Karpas-422 (cell line): ENCODE measurements around the gene FGF1. TPM values are rescaled to one million over a fixed set of nuclear protein-coding genes. Genes with fewer than 3 reads are reported as not detected.

ENCODE experiments used
- DNase-seq: peaks from one replicate; pipeline ENCODE4 v3.0.0-alpha.2; 2015
- H2AFZ ChIP-seq: fragments of 200-600 bp; sonication (generic); 2 replicates; pipeline ENCODE4 v1.6.1; 2014; ENCODE audit warnings: antibody characterized with exemption, low read length, mixed read lengths
- H3K27ac ChIP-seq: fragments of 200-600 bp; sonication (generic); 2 replicates; pipeline ENCODE4 v1.5.1; 2014; ENCODE audit warnings: mild to moderate bottlenecking, low read length, moderate library complexity
- H3K27me3 ChIP-seq: fragments of 200-600 bp; sonication (generic); 2 replicates; pipeline ENCODE4 v1.6.1; 2014; ENCODE audit warnings: low read length, mixed read lengths
- H3K36me3 ChIP-seq: fragments of 200-600 bp; sonication (generic); 2 replicates; pipeline ENCODE4 v1.6.1; 2014; ENCODE audit warnings: low read length, mixed read lengths; ENCODE audit not compliant: insufficient read depth
- H3K4me1 ChIP-seq: fragments of 200-600 bp; sonication (generic); 2 replicates; pipeline ENCODE4 v1.6.1; 2014; ENCODE audit warnings: mild to moderate bottlenecking, low read length, mixed read lengths
- H3K4me2 ChIP-seq: fragments of 200-600 bp; sonication (generic); 2 replicates; pipeline ENCODE4 v1.6.1; 2014; ENCODE audit warnings: low read length, low read depth, mild to moderate bottlenecking; ENCODE audit not compliant: poor library complexity, severe bottlenecking
- H3K4me3 ChIP-seq: fragments of 200-600 bp; sonication (generic); 2 replicates; pipeline ENCODE4 v1.5.1; 2014; ENCODE audit warnings: mild to moderate bottlenecking, antibody characterized with exemption, low read length, mixed read lengths
- H3K79me2 ChIP-seq: fragments of 200-600 bp; sonication (generic); 2 replicates; pipeline ENCODE4 v1.6.1; 2014; ENCODE audit warnings: mild to moderate bottlenecking, low read length, mixed read lengths
- H3K9ac ChIP-seq: fragments of 200-600 bp; sonication (generic); 2 replicates; pipeline ENCODE4 v1.6.0; 2014; ENCODE audit warnings: low read length
- H3K9me2 ChIP-seq: fragments of 200-600 bp; sonication (generic), shearing (Covaris generic); replicated peaks from 2 replicates; pipeline ENCODE4 v1.6.0; 2014; ENCODE audit warnings: mild to moderate bottlenecking, low read length, moderate library complexity; ENCODE audit not compliant: insufficient read depth
- H3K9me3 ChIP-seq: fragments of 300-700, 200-600 bp; sonication (generic); 2 replicates; pipeline ENCODE4 v1.6.1; 2014; ENCODE audit warnings: low read length, mixed read lengths
- H4K20me1 ChIP-seq: fragments of 200-600 bp; sonication (generic); 2 replicates; pipeline ENCODE4 v1.6.1; 2014; ENCODE audit warnings: mild to moderate bottlenecking, antibody characterized with exemption, low read length, low read depth; ENCODE audit not compliant: insufficient read depth
- total RNA-seq: library from RNA; depleted of rRNA; stranded (reverse); fragments of >200 nt; shearing (Covaris generic); gene quantifications from 2 replicates; pipeline ENCODE4 v1.2.3, GENCODE V29; 2014; ENCODE audit warnings: low replicate concordance

The FGF1 gene
- total RNA-seq, 1 experiment from 2014 or later: not detected

DNA sequence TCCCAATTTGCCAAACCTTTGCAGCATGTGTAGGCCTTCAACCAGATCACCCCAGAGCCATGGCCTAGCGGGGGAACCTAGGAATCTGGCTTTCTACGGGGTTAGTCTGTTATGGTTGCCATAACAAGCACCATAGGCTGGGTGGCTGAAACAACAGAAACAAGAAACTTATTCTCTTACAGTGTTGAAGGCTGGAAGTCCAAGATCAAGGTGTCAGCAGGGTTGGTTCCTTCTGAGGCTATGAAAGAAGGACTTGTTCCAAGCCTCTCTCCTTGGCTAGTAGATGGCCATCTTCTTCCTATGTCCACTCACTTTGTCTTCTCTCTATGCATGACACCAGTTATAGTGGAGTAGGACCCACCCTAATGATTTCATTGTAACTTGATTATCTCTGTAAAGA is 6.1 kb downstream of the FGF1 start:
- no peak overlapping the region for H2AFZ ChIP-seq
- H3K9ac ChIP-seq: no peak overlapping the region
- no peaks in the 10 kb centered on the region for H3K36me3 ChIP-seq
- no peaks in the 10 kb centered on the region for H3K79me2 ChIP-seq
- H3K4me3 ChIP-seq: no peak overlapping the region
- H3K4me1 ChIP-seq: no peaks in the 10 kb centered on the region
- DNase-seq: no peak
- H4K20me1 ChIP-seq: no peaks in the 10 kb centered on the region
- H3K9me3 ChIP-seq: no peaks in the 10 kb centered on the region
- H3K4me2 ChIP-seq: no peak overlapping the region
- H3K27ac ChIP-seq: no peak overlapping the region
- H3K9me2 ChIP-seq: no peaks in the 10 kb centered on the region
- no peaks in the 10 kb centered on the region for H3K27me3 ChIP-seq

DNA sequence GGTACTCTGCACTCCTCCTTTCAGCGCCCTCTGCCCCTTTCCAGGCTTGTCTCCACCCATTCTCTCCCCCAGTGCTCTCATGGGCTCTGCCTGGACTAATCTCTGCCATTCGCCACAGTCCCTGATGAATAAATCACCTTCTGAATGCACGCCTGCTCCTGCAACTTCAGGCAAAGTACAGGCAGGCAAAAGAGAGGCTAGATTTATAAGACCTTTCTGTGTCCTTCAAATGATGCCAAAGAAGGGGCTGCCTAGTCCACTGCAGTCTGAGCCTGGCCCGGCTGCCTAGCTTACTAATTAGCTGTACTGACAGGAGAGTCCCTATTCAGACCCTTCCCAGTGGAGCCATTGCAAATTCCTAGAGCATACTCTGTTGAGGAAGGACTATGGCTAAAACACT is 7.4 kb downstream of the FGF1 start:
- H2AFZ ChIP-seq: no peak overlapping the region
- no peaks in the 10 kb centered on the region for H3K9me2 ChIP-seq
- no peaks in the 10 kb centered on the region for H4K20me1 ChIP-seq
- H3K27me3 ChIP-seq: no peaks in the 10 kb centered on the region
- no peak overlapping the region for H3K4me2 ChIP-seq
- H3K36me3 ChIP-seq: no peaks in the 10 kb centered on the region
- no peak overlapping the region for H3K4me3 ChIP-seq
- H3K9ac ChIP-seq: no peak overlapping the region
- no peak overlapping the region for H3K27ac ChIP-seq
- no peaks in the 10 kb centered on the region for H3K9me3 ChIP-seq
- no peak for DNase-seq
- no peaks in the 10 kb centered on the region for H3K79me2 ChIP-seq
- H3K4me1 ChIP-seq: no peaks in the 10 kb centered on the region

DNA sequence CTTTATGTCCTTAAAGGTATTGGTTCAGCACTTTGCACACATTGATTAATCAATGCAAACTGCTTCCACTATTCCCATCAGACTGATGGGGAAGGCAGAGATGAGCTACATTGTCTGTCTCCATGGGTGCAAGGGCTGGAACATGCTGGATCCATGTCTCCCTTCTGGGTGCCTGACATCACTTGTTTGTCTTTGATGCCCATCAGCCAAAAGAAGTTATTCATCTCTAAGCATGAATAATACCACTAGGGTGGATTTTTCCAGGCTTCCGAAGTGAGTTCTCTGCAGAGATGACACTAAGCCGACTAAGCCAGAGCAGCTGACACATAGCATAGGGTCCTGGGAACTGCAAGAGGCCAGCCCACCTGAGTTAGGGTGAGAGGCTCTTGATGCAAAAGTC is 8.7 kb downstream of the FGF1 start:
- H3K9me3 ChIP-seq: no peaks in the 10 kb centered on the region
- no peaks in the 10 kb centered on the region for H3K79me2 ChIP-seq
- no peaks in the 10 kb centered on the region for H3K9me2 ChIP-seq
- no peaks in the 10 kb centered on the region for H3K36me3 ChIP-seq
- H3K4me2 ChIP-seq: no peak overlapping the region
- no peak overlapping the region for H3K9ac ChIP-seq
- H3K4me3 ChIP-seq: no peak overlapping the region
- no peak overlapping the region for H3K27ac ChIP-seq
- DNase-seq: no peak
- no peaks in the 10 kb centered on the region for H4K20me1 ChIP-seq
- H3K27me3 ChIP-seq: no peaks in the 10 kb centered on the region
- no peak overlapping the region for H2AFZ ChIP-seq
- no peaks in the 10 kb centered on the region for H3K4me1 ChIP-seq

DNA sequence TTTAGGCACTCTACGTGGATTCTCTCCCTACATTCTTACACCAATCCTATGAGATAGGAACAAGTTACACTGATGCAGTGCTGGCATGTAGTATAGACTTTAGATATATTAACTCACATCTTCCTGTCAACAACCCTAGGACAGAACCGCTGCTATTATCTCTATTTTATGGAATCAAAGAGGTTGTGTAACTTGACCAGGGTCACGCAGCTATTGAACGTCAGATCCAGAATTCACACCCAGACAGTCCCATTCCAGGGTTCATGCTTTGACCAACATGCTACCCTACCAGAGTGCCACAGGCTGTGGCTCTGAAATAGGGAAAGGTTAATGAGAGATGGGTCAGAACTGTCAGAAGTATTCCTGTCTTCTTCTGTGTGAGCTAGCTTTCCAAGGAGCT is 9.6 kb downstream of the FGF1 start:
- H3K4me2 ChIP-seq: no peak overlapping the region
- H3K36me3 ChIP-seq: no peaks in the 10 kb centered on the region
- H3K27ac ChIP-seq: no peak overlapping the region
- 0 out of 2 replicates have a peak, but pooled peaks cover 2% of the 10 kb centered on the region for H3K27me3 ChIP-seq
- no peak overlapping the region for H2AFZ ChIP-seq
- no peaks in the 10 kb centered on the region for H3K4me1 ChIP-seq
- DNase-seq: no peak
- no peaks in the 10 kb centered on the region for H4K20me1 ChIP-seq
- H3K4me3 ChIP-seq: no peak overlapping the region
- no peaks in the 10 kb centered on the region for H3K9me2 ChIP-seq
- H3K79me2 ChIP-seq: no peaks in the 10 kb centered on the region
- no peaks in the 10 kb centered on the region for H3K9me3 ChIP-seq
- no peak overlapping the region for H3K9ac ChIP-seq

DNA sequence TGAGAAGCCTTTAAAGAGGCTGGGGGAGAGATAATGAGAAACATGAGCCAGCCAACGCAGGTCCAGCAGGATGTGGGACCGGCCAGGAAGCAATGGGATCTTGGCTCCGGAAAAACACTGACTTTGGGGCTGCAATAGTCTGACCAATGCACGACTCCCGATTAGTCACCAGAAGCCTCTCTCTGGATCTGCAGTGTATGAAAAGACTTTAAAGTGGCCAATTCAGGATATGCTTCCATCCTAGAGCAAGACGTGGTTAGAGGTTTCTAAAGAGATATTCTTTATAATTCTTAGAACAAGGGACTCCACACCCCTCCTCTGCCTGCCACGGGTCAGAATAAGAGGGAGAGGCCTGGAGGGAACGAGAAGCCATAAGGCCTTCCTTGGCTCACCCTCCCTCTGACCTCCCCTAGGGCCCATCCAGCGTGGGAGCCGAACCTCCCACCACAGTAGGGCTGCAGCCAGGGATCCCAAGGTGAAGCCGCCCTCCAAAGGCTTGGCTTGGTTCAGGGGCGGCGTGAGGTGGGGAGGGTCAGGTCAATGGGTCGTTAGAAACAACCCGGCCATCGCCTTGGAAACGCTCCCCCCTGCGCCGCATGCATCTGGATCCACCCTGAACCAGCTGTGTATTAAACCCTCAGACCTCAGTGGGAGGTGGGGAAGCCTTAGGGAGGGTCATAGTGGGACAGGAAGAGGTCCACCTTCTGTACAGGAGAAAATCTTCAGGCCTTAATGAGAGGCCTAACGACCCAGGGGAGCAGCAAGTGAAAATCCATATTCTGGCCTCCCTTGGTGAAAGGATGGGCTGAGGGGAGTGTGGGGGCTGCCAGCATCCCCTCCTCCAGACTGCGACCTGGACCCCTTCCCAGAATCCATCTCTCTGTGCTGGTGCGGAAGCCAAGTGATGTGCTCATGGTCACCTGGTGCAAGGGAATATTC is 11.1 kb downstream of the FGF1 start:
- Histone ChIP-seq H3K9me3 (no peaks in the 10 kb centered on the region), H3K36me3 (no peaks in the 10 kb centered on the region), H3K27me3 (0 out of 2 replicates have a peak, but pooled peaks cover 2% of the 10 kb centered on the region), H3K4me1 (no peaks in the 10 kb centered on the region), H3K4me2 (no peak overlapping the region), H3K79me2 (no peaks in the 10 kb centered on the region), H3K4me3 (no peak overlapping the region), H4K20me1 (no peaks in the 10 kb centered on the region), H3K9me2 (no peaks in the 10 kb centered on the region), H3K27ac (no peak overlapping the region), H3K9ac (no peak overlapping the region), H2AFZ (no peak overlapping the region)
- DNase-seq: no peak

DNA sequence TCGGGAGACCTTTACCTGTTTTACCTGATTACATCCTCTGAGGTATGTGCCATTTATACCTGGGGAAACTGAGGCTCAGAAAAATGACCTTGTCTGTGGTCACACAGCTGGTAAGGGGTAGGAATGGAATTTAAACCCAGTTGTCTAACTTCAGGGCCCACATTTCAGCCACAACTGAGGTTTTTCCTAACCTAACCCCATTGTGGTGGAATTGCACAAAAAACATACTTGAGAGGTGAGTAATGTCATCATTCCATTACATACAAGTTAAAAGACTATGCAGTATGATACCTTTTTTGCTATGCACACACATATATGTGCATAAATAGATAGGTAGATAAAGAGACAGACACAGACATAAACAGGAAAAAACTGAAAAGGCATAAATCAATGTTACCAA is 14.1 kb downstream of the FGF1 start:
- Histone ChIP-seq H3K9me3 (no peaks in the 10 kb centered on the region), H3K27me3 (0 out of 2 replicates have a peak, but pooled peaks cover 2% of the 10 kb centered on the region), H3K9me2 (no peaks in the 10 kb centered on the region), H3K36me3 (no peaks in the 10 kb centered on the region), H3K9ac (no peak overlapping the region), H3K4me3 (no peak overlapping the region), H2AFZ (no peak overlapping the region), H3K4me1 (no peaks in the 10 kb centered on the region), H3K4me2 (no peak overlapping the region), H4K20me1 (no peaks in the 10 kb centered on the region), H3K27ac (no peak overlapping the region), H3K79me2 (no peaks in the 10 kb centered on the region)
- DNase-seq: no peak

DNA sequence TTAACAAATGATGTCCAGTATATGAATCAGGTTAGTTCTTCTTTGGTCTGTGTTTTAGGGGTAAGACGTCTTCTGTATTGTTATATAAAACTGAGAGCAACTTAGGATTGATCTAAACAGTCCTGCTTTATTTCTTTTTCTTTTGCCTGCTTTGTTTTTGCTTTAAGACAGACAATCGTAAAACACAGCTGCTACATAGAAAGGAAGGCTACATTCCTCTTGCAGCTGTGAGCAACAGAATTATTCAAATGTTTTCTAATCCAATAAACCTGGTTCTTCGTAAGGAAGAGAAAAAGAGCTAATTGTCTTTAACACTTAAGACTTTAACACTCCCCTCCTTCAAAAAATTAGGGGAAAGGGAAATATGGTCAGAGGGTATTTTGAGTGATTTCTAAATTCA is 14.6 kb downstream of the FGF1 start:
- DNase-seq: no peak

DNA sequence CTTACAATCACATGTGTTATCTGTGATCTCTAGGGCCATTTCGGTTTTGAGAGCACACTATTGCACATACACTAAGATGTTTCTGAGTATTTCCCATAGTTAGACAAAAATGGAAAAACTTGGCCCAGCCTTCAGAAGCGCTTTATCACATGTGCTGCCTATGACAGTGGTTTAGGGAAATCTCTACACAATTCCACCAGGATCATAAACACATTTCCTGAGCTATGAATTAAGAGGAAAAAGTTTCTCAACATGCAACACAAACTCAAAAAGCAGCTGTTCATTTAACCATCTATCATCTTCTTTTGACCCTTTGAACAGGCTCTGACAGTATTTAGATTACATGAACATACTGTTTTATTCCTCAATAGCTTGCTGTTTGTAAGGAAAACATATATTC is 15.1 kb downstream of the FGF1 start:
- Histone ChIP-seq H3K9me2 (no peaks in the 10 kb centered on the region), H3K36me3 (no peaks in the 10 kb centered on the region), H3K79me2 (no peaks in the 10 kb centered on the region), H3K4me1 (no peaks in the 10 kb centered on the region), H3K9ac (no peak overlapping the region), H3K4me3 (no peak overlapping the region), H3K9me3 (no peaks in the 10 kb centered on the region), H2AFZ (no peak overlapping the region), H3K27ac (no peak overlapping the region), H4K20me1 (no peaks in the 10 kb centered on the region), H3K27me3 (0 out of 2 replicates have a peak, but pooled peaks cover 2% of the 10 kb centered on the region), H3K4me2 (no peak overlapping the region)
- no peak for DNase-seq

More for the DNA sequence above, 14.6 kb downstream of the FGF1 start:
- Histone ChIP-seq H3K79me2 (no peaks in the 10 kb centered on the region), H3K4me2 (no peak overlapping the region), H3K4me3 (no peak overlapping the region), H4K20me1 (no peaks in the 10 kb centered on the region), H3K9ac (no peak overlapping the region), H3K27me3 (0 out of 2 replicates have a peak, but pooled peaks cover 2% of the 10 kb centered on the region), H2AFZ (no peak overlapping the region), H3K27ac (no peak overlapping the region), H3K9me3 (no peaks in the 10 kb centered on the region), H3K9me2 (no peaks in the 10 kb centered on the region), H3K4me1 (no peaks in the 10 kb centered on the region), H3K36me3 (no peaks in the 10 kb centered on the region)
